ENCODE results near the gene USP50.

GRCh38 chr15:50544368-50544767, 2.1 kb downstream of the USP50 start:
- no peak for TF ChIP-seq CTCF (IDR thresholded peaks at IDR 0.05)
- TF ChIP-seq EZH2 (IDR thresholded peaks at IDR 0.05): no peak
